ENCODE data around the gene TBX1. TPM values are rescaled to one million over a fixed set of nuclear protein-coding genes. Genes with fewer than 3 reads are reported as not detected.

TBX1 gene
- total RNA-seq, 4 donors from 2014 or later, result 1.4 to 2.5 (median 1.8) TPM

DNA sequence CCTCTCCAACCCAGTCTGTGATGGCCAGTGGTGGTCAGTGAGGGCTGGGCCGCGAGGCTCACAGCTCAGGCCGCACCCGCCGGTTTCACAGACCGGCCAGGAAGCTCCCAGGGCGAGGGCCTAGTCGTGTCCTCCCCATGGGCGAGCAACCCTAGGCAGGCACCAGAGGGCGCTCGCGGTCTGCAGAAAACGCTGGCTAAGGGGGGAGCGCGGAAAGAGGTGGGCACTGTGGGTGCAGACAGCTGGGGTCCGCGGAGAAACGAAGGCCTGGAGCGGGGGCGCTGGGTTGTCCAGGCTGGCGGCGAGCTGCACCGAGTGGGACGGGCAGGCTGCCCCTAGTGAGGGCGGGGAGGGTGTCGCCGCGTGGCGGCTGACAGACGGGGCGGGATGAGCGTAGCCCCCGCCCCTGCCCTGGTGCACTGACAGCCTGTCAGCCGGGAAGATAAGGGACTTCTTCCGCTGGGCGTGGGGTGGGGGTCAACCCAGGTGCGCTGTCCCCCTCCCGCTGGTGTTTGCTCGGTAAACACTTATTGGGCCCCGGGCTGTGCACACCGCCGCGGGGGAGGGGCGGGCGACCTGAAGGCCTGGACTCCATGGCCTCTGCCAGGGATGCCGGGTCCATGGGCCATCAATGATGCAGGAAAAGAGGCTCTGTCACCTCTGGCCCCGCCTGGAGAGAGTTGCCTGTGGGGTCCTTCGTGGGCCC is 29.8 kb upstream of the TBX1 start:
- Histone ChIP-seq H3K4me1 (peaks cover 0 to 13% (median 11%) of the 10 kb centered on the region in 4 donors), H3K4me3 (peak overlapping the region; percentile 42 to 55 (median 48)), H3K36me3 (no peaks in the 10 kb centered on the region), H3K27me3 (peaks cover 0 to 18% (median 2%) of the 10 kb centered on the region in 4 donors), H3K27ac (replicated peaks in 1 of 4) (no peak overlapping the region), H3K9me3 (no peaks in the 10 kb centered on the region)
- intact Hi-C loops (cut with DNase I), result loop anchor here (1.0 kb wide), 1 partner anchor 179 kb away; no protein-coding TSS in a partner anchor
- DNase-seq (ENCODE audit: extremely low spot score), result peak; percentile 95
- WGBS, result 0% methylated on average over 5 of the region's 48 CpGs
- peak in 1 of 2 donors; percentile 15 for TF ChIP-seq POLR2AphosphoS5 (IDR thresholded peaks at IDR 0.05)
- TF ChIP-seq, protein P1, sequence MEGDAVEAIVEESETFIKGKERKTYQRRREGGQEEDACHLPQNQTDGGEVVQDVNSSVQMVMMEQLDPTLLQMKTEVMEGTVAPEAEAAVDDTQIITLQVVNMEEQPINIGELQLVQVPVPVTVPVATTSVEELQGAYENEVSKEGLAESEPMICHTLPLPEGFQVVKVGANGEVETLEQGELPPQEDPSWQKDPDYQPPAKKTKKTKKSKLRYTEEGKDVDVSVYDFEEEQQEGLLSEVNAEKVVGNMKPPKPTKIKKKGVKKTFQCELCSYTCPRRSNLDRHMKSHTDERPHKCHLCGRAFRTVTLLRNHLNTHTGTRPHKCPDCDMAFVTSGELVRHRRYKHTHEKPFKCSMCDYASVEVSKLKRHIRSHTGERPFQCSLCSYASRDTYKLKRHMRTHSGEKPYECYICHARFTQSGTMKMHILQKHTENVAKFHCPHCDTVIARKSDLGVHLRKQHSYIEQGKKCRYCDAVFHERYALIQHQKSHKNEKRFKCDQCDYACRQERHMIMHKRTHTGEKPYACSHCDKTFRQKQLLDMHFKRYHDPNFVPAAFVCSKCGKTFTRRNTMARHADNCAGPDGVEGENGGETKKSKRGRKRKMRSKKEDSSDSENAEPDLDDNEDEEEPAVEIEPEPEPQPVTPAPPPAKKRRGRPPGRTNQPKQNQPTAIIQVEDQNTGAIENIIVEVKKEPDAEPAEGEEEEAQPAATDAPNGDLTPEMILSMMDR (IDR thresholded peaks at IDR 0.05), result peak; percentile 92 to 98 (median 93)
- TF ChIP-seq EP300 (IDR thresholded peaks at IDR 0.05), result no peak

DNA sequence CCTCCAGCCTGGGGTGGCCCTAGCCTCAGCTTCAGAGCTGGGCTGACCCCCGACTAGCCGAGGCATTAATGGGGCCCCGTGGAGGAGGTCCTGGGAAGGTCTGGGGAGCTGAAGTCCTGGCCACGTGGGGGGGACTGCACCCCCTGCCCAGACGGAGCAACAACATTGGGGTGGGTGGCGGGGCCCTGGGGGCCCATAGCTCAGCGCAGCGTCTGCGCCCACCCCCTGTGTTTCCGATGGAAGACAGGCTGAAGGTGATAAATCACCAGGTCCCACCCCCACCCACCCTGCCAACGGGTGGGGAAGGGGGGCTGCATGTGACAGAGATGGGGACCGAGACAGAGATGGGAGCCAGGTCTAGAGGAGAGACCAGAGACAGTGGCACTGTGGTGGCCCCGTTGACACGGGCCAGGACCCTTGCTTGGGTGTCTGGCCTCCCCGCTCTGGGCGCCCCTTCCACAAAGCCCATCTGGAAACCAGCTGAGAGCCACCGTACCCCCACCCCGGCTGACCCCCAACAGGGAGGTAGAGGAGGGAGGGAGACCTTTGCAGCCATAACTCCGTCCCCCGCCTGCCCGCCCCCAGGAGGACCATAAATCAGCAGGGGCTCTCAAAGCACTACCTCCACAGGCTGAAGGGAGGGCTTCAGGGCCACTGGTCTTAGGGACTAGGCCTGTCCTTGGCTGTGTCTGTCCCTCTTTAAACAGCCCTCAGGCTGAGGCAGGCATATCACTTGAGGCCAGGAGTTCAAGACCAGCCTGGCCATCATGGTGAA is 29.0 kb upstream of the TBX1 start:
- H3K4me3 ChIP-seq, result peak overlapping the region in 2 of 4 donors; percentile 42 to 55
- no peak for DNase-seq (ENCODE audit: extremely low spot score)
- intact Hi-C loops (cut with DNase I), result loop anchor here (1.0 kb wide), 1 partner anchor 179 kb away; no protein-coding TSS in a partner anchor
- H3K9me3 ChIP-seq, result no peaks in the 10 kb centered on the region
- H3K36me3 ChIP-seq, result no peaks in the 10 kb centered on the region
- TF ChIP-seq, protein P1 (IDR thresholded peaks at IDR 0.05), result no peak
- TF ChIP-seq POLR2AphosphoS5 (IDR thresholded peaks at IDR 0.05), result no peak
- no peak for TF ChIP-seq POLR2A (IDR thresholded peaks at IDR 0.05; ENCODE audit: low read depth)
- TF ChIP-seq EP300 (IDR thresholded peaks at IDR 0.05), result no peak
- H3K4me1 ChIP-seq, result peaks cover 0 to 13% (median 11%) of the 10 kb centered on the region in 4 donors
- H3K27ac ChIP-seq (replicated peaks in 1 of 4), result no peak overlapping the region
- H3K27me3 ChIP-seq, result peaks cover 0 to 21% (median 2%) of the 10 kb centered on the region in 4 donors
- WGBS, result 74% methylated on average over 7 of the region's 21 CpGs

DNA sequence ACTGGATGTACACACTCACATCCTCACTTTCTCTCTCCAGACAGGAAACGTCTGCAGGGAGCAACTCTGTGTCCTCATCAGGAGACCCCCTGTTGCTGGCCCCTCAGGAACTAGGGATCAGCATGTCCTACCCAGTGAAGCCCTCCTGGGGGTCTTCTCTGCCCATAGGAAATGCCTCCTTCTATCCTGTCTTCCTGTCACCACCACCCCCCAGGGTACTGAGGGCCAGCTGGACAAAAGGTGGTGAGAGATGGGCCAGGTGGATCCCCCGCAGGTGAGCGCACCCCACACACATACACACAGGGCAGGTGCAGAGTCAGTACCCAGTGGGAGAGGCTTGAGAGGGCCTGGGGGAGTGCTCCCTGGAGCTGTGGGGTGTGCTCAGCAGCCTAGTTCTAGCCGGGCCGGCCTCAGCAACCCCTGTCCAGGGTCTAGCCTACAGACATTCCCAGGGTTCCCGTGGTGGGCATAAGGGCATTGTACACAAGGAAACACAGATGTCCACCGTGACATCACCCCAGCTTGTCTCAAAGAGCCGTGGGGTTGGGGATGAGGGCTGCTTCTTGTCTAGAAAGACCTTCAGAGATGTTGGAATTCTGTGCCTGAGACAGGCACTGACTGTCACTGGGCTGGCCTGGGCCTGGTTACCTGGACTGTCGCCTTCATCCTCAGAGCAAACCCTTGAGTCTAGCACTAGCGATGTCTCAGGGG is 28.0 kb upstream of the TBX1 start:
- Histone ChIP-seq H3K4me1 (peaks cover 0 to 13% (median 11%) of the 10 kb centered on the region in 4 donors), H3K36me3 (no peaks in the 10 kb centered on the region), H3K27ac (replicated peaks in 1 of 4) (no peak overlapping the region), H3K27me3 (peaks cover 0 to 30% (median 2%) of the 10 kb centered on the region in 4 donors), H3K9me3 (no peaks in the 10 kb centered on the region), H3K4me3 (no peak overlapping the region)
- TF ChIP-seq POLR2AphosphoS5 (IDR thresholded peaks at IDR 0.05), result no peak
- TF ChIP-seq, protein P1 (IDR thresholded peaks at IDR 0.05), result no peak
- no peak for TF ChIP-seq EP300 (IDR thresholded peaks at IDR 0.05)
- no peak for TF ChIP-seq POLR2A (IDR thresholded peaks at IDR 0.05; ENCODE audit: low read depth)
- intact Hi-C loops (cut with DNase I), result no loop called here
- DNase-seq (ENCODE audit: extremely low spot score), result no peak
- WGBS, result 92% methylated on average over 10 of the region's 10 CpGs

DNA sequence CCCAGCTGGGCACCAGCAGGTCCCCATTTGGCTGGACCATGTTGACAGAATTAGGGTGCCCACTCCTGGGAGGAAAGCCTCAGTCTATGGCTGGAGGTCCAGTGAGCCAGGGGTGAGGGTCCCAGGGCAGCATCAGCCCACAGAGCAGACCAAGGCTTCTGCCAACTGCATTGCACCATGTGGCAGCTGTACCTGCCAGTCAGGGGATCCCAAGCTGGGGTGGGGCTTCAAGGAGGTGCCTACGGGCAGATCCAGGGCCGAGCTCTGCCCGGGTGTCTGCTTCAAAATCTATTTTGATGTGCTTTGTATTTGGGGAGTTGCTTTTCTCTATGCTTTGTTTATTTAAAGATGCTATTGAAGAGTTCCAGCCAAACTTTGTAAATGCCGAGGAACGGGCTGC is 26.8 kb upstream of the TBX1 start:
- no peak for DNase-seq (ENCODE audit: extremely low spot score)
- H3K27ac ChIP-seq (replicated peaks in 1 of 4), result no peak overlapping the region
- H3K9me3 ChIP-seq, result no peaks in the 10 kb centered on the region
- H3K27me3 ChIP-seq, result peaks cover 0 to 42% (median 2%) of the 10 kb centered on the region in 4 donors
- H3K36me3 ChIP-seq, result no peaks in the 10 kb centered on the region
- H3K4me3 ChIP-seq, result no peak overlapping the region
- intact Hi-C loops (cut with DNase I), result no loop called here
- WGBS, result 75% methylated on average over 3 of the region's 5 CpGs
- H3K4me1 ChIP-seq, result peaks cover 0 to 13% (median 11%) of the 10 kb centered on the region in 4 donors
- TF ChIP-seq, protein P1 (IDR thresholded peaks at IDR 0.05), result no peak
- TF ChIP-seq POLR2AphosphoS5 (IDR thresholded peaks at IDR 0.05) (no peak), POLR2A (IDR thresholded peaks at IDR 0.05; ENCODE audit: low read depth) (no peak), EP300 (IDR thresholded peaks at IDR 0.05) (no peak)
